Large intestine (tissue), 3 donors: ENCODE measurements around the gene ANKS1B. TPM values are rescaled to one million over a fixed set of nuclear protein-coding genes. Genes with fewer than 3 reads are reported as not detected.

Experiments used
- DNase-seq, 2 donors: peaks; one replicate each; pipeline versions ENCODE4 v3.0.0 to v3.0.0-alpha.2; 2013
- H3K27ac ChIP-seq: one replicate; pipeline ENCODE4 v1.5.1; 2013; ENCODE audit warnings: low read length
- H3K27me3 ChIP-seq: 2 replicates; pipeline ENCODE4 v1.6.1; 2013; ENCODE audit warnings: low read length; ENCODE audit not compliant: control insufficient read depth, insufficient read depth
- H3K36me3 ChIP-seq: 2 replicates; pipeline ENCODE4 v1.6.1; 2013; ENCODE audit warnings: low read length; ENCODE audit not compliant: control insufficient read depth, insufficient read depth
- H3K4me1 ChIP-seq: one replicate; pipeline ENCODE4 v1.6.1; 2013; ENCODE audit warnings: low read length; ENCODE audit not compliant: control insufficient read depth, insufficient read depth
- H3K4me3 ChIP-seq: one replicate; pipeline ENCODE4 v1.5.1; 2013; ENCODE audit warnings: low read length
- H3K9me3 ChIP-seq: one replicate; pipeline ENCODE4 v1.6.1; 2013; ENCODE audit warnings: mild to moderate bottlenecking, low read depth, low read length, moderate library complexity; ENCODE audit not compliant: control insufficient read depth
- WGBS: methylation state at CpG from one replicate; pipeline ENCODE4 v1.1.5; 2013; ENCODE audit warnings: low lambda C conversion rate; ENCODE audit not compliant: insufficient coverage; 5-methylcytosine and 5-hydroxymethylcytosine counted together
- polyA plus RNA-seq: library from polyadenylated mRNA; unstranded; fragments of 120-200 nt; gene quantifications from one replicate; pipeline ENCODE4 v1.2.1, GENCODE V29; 2013

ANKS1B gene
- polyA plus RNA-seq, 1 donor: 2.4 TPM

DNA sequence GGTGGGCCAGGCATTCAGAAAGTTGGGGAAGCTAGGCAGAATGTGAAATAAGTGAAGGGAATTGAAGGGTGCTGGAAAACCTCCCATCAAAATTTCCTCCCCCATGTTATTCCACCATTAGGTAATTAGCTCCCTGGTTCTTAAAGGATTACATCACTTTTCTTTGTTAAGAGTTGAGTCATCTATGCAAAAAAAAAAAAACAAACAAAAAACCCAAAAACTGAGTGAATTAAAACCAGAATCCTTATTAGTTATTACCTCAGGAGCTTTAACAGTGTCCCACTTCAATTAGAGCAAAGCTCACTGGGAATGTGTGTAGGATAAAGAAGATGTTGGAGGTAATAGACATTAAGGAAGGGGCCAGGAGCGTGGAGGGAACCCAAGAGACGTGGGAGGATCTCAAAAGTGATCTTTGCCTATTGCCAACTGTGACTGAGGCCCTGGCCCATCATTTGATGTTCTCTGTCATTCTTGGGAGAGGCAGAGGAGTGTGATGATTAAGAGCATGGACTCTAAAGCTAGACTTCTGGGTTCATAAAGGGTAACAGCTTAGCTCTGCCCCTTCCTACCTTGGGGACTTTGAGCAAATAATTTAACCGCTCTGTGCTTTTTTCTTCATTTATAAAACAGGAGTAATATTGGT is 975.0 kb downstream of the ANKS1B start:
- H3K27ac ChIP-seq: no peak overlapping the region
- no peak overlapping the region for H3K4me3 ChIP-seq
- no peaks in the 10 kb centered on the region for H3K36me3 ChIP-seq
- no peak for DNase-seq
- H3K9me3 ChIP-seq: no peaks in the 10 kb centered on the region
- H3K27me3 ChIP-seq: no peaks in the 10 kb centered on the region
- no CpG with 5 or more reads among the region's 3 CpGs for WGBS
- no peaks in the 10 kb centered on the region for H3K4me1 ChIP-seq

DNA sequence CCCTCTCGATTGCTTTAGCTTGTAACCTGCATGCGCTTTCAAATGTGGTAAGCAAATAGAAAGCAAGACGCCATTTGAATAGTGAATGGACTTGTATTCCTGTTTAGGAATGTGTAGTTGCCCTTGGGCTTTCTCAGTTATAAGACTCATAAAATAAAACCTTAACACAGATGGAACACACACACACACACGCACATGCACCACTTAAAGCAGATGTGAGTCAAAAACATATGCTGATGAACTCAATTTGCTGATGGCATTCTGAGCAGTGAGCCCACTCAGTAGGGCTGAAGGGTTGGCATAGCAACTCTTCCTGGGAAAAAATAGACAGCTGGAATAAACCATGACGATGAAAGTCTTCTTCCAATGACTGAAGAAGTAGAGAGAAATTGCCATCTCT is 979.1 kb downstream of the ANKS1B start:
- WGBS: no CpG with 5 or more reads among the region's 5 CpGs
- Histone ChIP-seq H3K9me3 (no peaks in the 10 kb centered on the region), H3K4me3 (no peak overlapping the region), H3K36me3 (no peaks in the 10 kb centered on the region), H3K27me3 (peaks cover 4% of the 10 kb centered on the region), H3K27ac (no peak overlapping the region), H3K4me1 (no peaks in the 10 kb centered on the region)
- DNase-seq: no peak

DNA sequence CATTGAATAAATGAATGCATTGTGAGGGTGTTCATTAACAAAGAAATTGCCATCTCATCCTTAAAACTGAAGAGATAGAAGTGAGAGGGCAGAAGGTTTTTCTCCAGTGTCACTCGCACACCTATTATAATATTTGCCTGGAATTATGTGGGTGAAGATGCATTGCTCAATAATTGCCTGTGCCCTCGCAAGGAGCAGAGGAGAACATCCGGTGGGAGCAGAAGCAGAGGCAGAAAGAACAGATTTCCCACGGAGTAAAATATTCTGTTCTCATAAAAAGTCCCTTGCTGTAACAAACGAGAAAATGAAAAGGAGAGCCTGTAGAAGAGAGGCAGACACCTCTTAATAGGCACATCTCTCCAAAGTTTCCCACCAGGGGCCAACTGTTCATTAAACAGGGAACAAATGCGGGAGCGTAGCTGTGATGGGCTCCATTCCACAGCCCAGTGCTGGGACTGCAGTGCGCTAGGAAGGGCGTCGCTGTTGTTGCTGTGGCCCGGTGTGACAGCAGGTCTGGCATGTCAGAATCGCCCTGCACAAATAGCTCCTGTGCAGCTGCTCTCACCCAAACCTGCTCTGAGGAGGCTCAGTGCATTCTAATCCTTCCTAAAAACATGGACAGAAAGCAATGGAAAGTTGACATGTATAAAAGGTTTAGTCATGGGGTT is 979.8 kb downstream of the ANKS1B start:
- Histone ChIP-seq H3K27me3 (peaks cover 4% of the 10 kb centered on the region), H3K36me3 (no peaks in the 10 kb centered on the region), H3K4me1 (no peaks in the 10 kb centered on the region), H3K4me3 (no peak overlapping the region), H3K9me3 (no peaks in the 10 kb centered on the region), H3K27ac (no peak overlapping the region)
- WGBS: 100% methylated on average over 1 of the region's 12 CpGs
- DNase-seq: no peak

DNA sequence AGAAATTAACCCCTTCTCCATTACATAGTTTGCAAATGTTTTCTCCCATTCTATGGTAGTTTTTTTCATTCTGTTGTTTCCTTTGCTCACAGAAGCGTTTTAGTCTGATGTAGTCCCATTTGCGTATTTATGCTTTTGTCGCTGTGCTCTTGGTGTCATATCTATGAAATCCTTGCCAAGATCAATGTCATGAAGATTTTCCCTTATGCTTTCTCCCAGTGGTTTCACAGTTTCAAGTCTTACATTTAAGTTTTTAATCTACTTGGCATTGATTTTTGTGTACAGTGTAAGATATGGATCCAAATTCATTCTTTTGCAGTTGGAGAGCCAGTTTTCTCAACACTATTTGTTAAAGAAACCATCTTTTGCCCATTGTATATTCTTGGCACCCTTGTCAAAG is 982.0 kb downstream of the ANKS1B start:
- Histone ChIP-seq H3K36me3 (no peaks in the 10 kb centered on the region), H3K27me3 (peaks cover 4% of the 10 kb centered on the region), H3K4me3 (no peak overlapping the region), H3K4me1 (no peaks in the 10 kb centered on the region), H3K27ac (no peak overlapping the region), H3K9me3 (no peaks in the 10 kb centered on the region)
- WGBS: 96% methylated on average over 3 of the region's 3 CpGs
- no peak for DNase-seq

DNA sequence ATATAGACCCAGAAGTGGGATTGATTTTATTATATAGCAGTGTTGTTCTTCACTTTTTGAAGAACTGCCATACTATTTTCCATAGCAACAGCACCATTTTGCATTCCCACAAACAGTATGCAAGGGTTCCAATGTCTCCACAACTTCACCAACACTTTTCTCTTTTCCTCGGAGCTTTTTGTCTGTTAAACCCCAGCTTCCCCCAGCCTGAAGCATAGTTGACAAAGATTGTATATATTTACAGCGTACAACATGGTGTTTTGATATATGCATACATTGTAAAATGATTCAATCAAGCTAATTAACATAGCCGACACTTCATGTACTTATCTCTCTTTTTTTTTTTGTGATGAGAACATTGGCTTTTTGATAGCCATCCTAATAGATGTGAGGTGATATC is 982.6 kb downstream of the ANKS1B start:
- Histone ChIP-seq H3K27ac (no peak overlapping the region), H3K36me3 (no peaks in the 10 kb centered on the region), H3K4me3 (no peak overlapping the region), H3K27me3 (peaks cover 4% of the 10 kb centered on the region), H3K9me3 (no peaks in the 10 kb centered on the region), H3K4me1 (no peaks in the 10 kb centered on the region)
- no peak for DNase-seq
- WGBS: 100% methylated on average over 2 of the region's 3 CpGs

DNA sequence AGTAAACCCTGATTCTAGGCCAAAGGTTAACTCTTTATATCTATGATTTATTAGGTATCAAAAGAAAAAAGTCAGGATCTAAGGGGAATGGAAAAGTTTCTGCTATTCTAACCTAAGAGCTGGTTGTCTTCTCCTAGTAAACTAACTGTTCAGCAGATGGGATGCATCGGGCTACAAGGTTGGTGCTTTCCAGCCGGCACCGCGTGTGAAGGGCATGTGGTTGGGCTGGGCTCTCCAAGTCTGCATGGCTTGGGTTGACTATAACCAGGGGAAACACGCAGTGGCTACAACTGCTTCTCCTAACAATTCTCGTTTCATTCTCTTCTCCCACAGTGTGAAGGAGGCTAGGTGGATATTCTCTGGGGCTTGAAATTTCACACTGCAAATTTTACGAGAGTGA is 985.2 kb downstream of the ANKS1B start:
- WGBS: no CpG with 5 or more reads among the region's 7 CpGs

DNA sequence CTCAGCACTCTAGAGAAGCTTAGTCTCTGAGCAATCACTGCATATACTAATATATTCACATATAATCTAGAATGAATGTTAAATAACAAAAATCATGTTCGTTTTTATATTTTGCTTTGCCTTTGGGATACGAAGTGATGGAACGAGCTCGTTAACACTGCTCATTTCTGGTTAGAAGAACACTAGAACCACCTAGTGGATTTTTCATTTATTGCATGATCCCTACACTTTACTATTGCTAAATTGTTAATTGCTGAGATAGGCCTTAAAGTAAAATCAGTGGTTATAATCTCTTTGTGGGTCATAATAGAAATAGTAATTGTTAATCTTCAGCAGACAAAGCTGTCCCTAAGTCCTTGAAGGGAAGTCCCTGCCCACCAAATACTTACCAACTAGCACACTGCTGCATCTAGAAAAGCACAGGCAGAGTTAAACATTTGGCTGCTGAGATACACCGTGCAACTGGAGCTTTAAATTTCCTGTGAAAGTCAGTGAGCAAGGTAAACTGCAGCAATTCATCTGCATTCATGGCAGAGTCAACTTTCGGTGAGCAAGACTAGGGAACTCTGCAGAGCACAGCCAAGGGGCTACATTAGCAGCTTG is 985.9 kb downstream of the ANKS1B start:
- no peaks in the 10 kb centered on the region for H3K36me3 ChIP-seq
- no peak overlapping the region for H3K27ac ChIP-seq
- peaks cover 3% of the 10 kb centered on the region for H3K27me3 ChIP-seq
- H3K4me3 ChIP-seq: no peak overlapping the region
- 0% methylated on average over 1 of the region's 6 CpGs for WGBS
- DNase-seq: peak in 1 of 2 donors; percentile 11
- no peaks in the 10 kb centered on the region for H3K9me3 ChIP-seq
- H3K4me1 ChIP-seq: no peaks in the 10 kb centered on the region

More for the DNA sequence above, 985.2 kb downstream of the ANKS1B start:
- peaks cover 4% of the 10 kb centered on the region for H3K27me3 ChIP-seq
- H3K9me3 ChIP-seq: no peaks in the 10 kb centered on the region
- DNase-seq: no peak
- H3K4me3 ChIP-seq: no peak overlapping the region
- H3K4me1 ChIP-seq: no peaks in the 10 kb centered on the region
- H3K27ac ChIP-seq: no peak overlapping the region
- no peaks in the 10 kb centered on the region for H3K36me3 ChIP-seq

DNA sequence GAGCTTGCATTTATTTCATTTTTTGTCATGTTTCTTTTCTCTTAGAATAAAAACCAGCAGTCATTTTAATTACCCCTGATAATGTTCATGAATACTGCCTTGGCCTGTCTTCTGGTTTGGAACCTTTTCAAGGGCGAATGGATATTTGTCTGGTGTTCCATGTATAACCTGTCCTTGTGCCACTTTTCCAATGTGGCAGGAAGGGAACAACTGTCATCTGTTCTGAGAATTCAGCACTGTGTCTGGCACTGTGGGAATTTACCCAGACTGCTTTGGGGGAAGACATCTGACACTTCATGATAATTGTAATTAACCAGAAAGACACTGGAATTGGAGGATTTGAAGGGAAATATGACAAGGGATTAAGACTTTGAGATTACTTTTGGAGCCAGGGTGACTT is 986.8 kb downstream of the ANKS1B start:
- no peak for DNase-seq
- no peaks in the 10 kb centered on the region for H3K36me3 ChIP-seq
- no CpG with 5 or more reads among the region's 1 CpG for WGBS
- H3K27me3 ChIP-seq: no peaks in the 10 kb centered on the region
- no peaks in the 10 kb centered on the region for H3K9me3 ChIP-seq
- no peaks in the 10 kb centered on the region for H3K4me1 ChIP-seq
- H3K4me3 ChIP-seq: no peak overlapping the region
- H3K27ac ChIP-seq: no peak overlapping the region

DNA sequence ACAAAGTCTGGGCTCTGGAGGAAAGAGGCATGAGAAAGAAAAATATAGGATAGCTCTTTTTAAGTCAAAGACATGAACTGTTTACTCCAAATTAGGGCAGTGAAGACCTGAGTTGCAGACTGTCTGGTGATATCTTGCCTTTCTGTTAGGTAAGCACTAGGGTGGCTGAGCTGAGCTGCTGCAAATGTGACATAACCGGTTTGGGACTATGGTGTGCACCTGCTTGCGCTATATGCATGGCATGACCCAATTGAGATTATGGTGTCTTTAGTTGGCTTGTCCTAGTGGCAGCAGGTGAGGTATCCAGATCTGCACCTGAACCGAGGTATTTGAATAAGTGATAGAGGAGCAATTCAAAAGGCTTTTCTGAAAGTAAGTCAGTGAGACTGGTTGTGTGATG is 994.1 kb downstream of the ANKS1B start:
- Histone ChIP-seq H3K36me3 (no peaks in the 10 kb centered on the region), H3K27me3 (no peaks in the 10 kb centered on the region), H3K4me1 (no peaks in the 10 kb centered on the region), H3K4me3 (no peak overlapping the region), H3K9me3 (no peaks in the 10 kb centered on the region), H3K27ac (no peak overlapping the region)
- no peak for DNase-seq
- 71% methylated on average over 1 of the region's 3 CpGs for WGBS

DNA sequence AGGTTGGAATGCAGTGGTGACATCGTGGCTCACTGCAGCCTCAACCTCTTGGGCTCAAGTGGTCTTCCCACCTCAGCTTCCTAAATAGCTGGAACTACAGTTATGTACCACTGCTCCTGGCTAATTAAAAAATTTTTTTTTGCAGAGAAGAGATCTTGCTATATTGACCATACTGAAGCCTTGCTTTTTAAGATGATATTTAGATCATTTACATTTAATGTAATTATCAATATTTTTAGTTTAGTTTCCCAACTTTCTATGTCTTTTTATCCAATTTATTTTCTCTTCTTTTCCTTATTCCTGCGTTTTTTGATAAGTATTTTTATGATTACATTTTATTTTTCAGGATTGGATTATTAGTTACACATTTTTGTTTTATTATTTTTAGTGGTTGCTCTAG is 999.6 kb downstream of the ANKS1B start:
- DNase-seq: no peak
- WGBS: 74% methylated on average over 2 of the region's 2 CpGs
- Histone ChIP-seq H3K27ac (no peak overlapping the region), H3K27me3 (no peaks in the 10 kb centered on the region), H3K4me3 (no peak overlapping the region), H3K36me3 (no peaks in the 10 kb centered on the region), H3K9me3 (no peaks in the 10 kb centered on the region), H3K4me1 (no peaks in the 10 kb centered on the region)
